ENCODE measurements around the gene MAB21L4.

MAB21L4 gene

GRCh38 chr2:240925568-240926515 is 29.9 kb upstream of the MAB21L4 start:
- DNase-seq (ENCODE audit: extremely low read depth in 1 of 2, low read depth in 1 of 2), result no peak

- no peak for DNase-seq (ENCODE audit: extremely low read depth in 1 of 2, low read depth in 1 of 2)
Measured at GRCh38 chr2:240925191-240925567, 29.2 kb upstream of the MAB21L4 start.

- no peak for DNase-seq (ENCODE audit: extremely low read depth in 1 of 2, low read depth in 1 of 2)
Measured at GRCh38 chr2:240922982-240923537, 27.1 kb upstream of the MAB21L4 start.

- DNase-seq (ENCODE audit: extremely low read depth in 1 of 2, low read depth in 1 of 2), result no peak
Measured at GRCh38 chr2:240922245-240922981, 26.5 kb upstream of the MAB21L4 start.

- DNase-seq (ENCODE audit: extremely low read depth in 1 of 2, low read depth in 1 of 2), result no peak
Measured at GRCh38 chr2:240921995-240922244, 26.0 kb upstream of the MAB21L4 start.

GRCh38 chr2:240921311-240921994 is 25.5 kb upstream of the MAB21L4 start:
- no peak for DNase-seq (ENCODE audit: extremely low read depth in 1 of 2, low read depth in 1 of 2)

GRCh38 chr2:240920783-240921231 is 24.9 kb upstream of the MAB21L4 start:
- DNase-seq (ENCODE audit: extremely low read depth in 1 of 2, low read depth in 1 of 2), result no peak

- DNase-seq (ENCODE audit: extremely low read depth in 1 of 2, low read depth in 1 of 2), result no peak
Measured at GRCh38 chr2:240919786-240920782, 24.1 kb upstream of the MAB21L4 start.

- DNase-seq (ENCODE audit: extremely low read depth in 1 of 2, low read depth in 1 of 2), result no peak
Measured at GRCh38 chr2:240919161-240919781, 23.3 kb upstream of the MAB21L4 start.

GRCh38 chr2:240918258-240919091 is 22.5 kb upstream of the MAB21L4 start:
- DNase-seq (ENCODE audit: extremely low read depth in 1 of 2, low read depth in 1 of 2), result no peak

GRCh38 chr2:240917684-240918257 is 21.8 kb upstream of the MAB21L4 start:
- no peak for DNase-seq (ENCODE audit: extremely low read depth in 1 of 2, low read depth in 1 of 2)

- DNase-seq (ENCODE audit: extremely low read depth in 1 of 2, low read depth in 1 of 2), result no peak
Measured at GRCh38 chr2:240917009-240917683, 21.2 kb upstream of the MAB21L4 start.

GRCh38 chr2:240916571-240917008 is 20.6 kb upstream of the MAB21L4 start:
- DNase-seq (ENCODE audit: extremely low read depth in 1 of 2, low read depth in 1 of 2), result no peak

- DNase-seq (ENCODE audit: extremely low read depth in 1 of 2, low read depth in 1 of 2), result no peak
Measured at GRCh38 chr2:240915526-240916341, 19.8 kb upstream of the MAB21L4 start.

GRCh38 chr2:240914645-240915525 is 18.9 kb upstream of the MAB21L4 start:
- DNase-seq (ENCODE audit: extremely low read depth in 1 of 2, low read depth in 1 of 2), result no peak
